Measurements from ENCODE around the gene RELB.

DNA sequence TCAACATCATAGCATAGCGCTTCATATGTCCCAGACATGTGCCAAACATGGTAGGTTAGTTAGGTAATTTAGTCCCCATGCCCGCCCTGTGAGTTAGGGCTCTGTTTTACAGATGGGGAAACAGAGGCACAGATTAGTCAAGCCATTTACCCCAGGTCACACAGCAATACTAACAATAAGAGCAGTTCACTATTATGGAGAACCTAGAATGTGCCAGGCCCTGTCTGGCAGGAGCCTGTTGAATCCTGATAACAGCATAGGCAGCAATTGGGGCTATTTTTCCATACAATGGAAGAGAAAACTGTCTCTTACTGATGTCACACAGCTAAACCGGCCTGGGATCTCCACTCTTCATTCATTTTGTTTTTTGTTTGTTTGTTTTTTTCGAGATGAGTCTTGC, 85.2 kb downstream of the RELB start:
- TF ChIP-seq, protein P1, sequence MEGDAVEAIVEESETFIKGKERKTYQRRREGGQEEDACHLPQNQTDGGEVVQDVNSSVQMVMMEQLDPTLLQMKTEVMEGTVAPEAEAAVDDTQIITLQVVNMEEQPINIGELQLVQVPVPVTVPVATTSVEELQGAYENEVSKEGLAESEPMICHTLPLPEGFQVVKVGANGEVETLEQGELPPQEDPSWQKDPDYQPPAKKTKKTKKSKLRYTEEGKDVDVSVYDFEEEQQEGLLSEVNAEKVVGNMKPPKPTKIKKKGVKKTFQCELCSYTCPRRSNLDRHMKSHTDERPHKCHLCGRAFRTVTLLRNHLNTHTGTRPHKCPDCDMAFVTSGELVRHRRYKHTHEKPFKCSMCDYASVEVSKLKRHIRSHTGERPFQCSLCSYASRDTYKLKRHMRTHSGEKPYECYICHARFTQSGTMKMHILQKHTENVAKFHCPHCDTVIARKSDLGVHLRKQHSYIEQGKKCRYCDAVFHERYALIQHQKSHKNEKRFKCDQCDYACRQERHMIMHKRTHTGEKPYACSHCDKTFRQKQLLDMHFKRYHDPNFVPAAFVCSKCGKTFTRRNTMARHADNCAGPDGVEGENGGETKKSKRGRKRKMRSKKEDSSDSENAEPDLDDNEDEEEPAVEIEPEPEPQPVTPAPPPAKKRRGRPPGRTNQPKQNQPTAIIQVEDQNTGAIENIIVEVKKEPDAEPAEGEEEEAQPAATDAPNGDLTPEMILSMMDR (IDR thresholded peaks at IDR 0.05), result no peak
- no peak for TF ChIP-seq POLR2A (IDR thresholded peaks at IDR 0.05)

Data from adrenal gland (tissue), 5 donors.